ENCODE results near the gene MED13L.

MED13L gene

DNA sequence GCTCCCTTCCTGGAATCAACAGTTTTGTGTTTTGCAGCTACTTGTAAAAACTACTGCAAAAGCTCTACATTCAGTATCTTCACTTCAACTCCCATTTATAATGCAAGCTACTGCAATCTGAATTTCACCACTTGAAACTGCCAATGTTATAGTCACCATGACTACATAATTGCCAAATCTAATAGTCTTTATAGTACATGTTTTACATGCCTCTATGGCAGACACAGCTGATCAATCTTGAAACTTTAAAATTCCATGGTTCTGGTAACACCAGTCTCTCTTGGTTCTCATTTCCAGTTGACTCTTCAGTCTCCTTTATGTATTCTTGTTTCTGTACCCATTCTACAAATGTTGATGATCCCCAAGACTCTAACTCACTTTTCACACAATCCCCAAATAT, 185.9 kb downstream of the MED13L start:
- no peak overlapping the region for H3K4me2 ChIP-seq (ENCODE audit: insufficient read depth, low read length)
- H3K9me3 ChIP-seq (ENCODE audit: insufficient read depth, low read length, severe bottlenecking), result no peaks in the 10 kb centered on the region
- H3K36me3 ChIP-seq (ENCODE audit: insufficient read depth, low read length), result peaks cover 23% of the 10 kb centered on the region
- H3K4me3 ChIP-seq (ENCODE audit: low read depth in 1 of 2, low read length in 2 of 2), result no peak overlapping the region
- TF ChIP-seq, protein P1, sequence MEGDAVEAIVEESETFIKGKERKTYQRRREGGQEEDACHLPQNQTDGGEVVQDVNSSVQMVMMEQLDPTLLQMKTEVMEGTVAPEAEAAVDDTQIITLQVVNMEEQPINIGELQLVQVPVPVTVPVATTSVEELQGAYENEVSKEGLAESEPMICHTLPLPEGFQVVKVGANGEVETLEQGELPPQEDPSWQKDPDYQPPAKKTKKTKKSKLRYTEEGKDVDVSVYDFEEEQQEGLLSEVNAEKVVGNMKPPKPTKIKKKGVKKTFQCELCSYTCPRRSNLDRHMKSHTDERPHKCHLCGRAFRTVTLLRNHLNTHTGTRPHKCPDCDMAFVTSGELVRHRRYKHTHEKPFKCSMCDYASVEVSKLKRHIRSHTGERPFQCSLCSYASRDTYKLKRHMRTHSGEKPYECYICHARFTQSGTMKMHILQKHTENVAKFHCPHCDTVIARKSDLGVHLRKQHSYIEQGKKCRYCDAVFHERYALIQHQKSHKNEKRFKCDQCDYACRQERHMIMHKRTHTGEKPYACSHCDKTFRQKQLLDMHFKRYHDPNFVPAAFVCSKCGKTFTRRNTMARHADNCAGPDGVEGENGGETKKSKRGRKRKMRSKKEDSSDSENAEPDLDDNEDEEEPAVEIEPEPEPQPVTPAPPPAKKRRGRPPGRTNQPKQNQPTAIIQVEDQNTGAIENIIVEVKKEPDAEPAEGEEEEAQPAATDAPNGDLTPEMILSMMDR (IDR thresholded peaks at IDR 0.05; ENCODE audit: borderline replicate concordance, extremely low read depth, low read length, poor library complexity, severe bottlenecking), result no peak
- TF ChIP-seq EZH2 (IDR thresholded peaks at IDR 0.05; ENCODE audit: borderline replicate concordance, low read depth, low read length, severe bottlenecking), result no peak
- no peaks in the 10 kb centered on the region for H3K27me3 ChIP-seq (ENCODE audit: insufficient read depth, low read length, poor library complexity)
- H3K79me2 ChIP-seq (ENCODE audit: insufficient read depth, low read length), result peaks cover 74% of the 10 kb centered on the region
- DNase-seq (no peak), ATAC-seq (ENCODE audit: insufficient read depth, low read depth) (no peak)
- H3K4me1 ChIP-seq (ENCODE audit: insufficient read depth, low read length), result peaks cover 6% of the 10 kb centered on the region; the same call in 1 of the 2 replicates
- no peak overlapping the region for H3K9ac ChIP-seq (ENCODE audit: low read depth, low read length)
- no peak overlapping the region for H3K27ac ChIP-seq (ENCODE audit: low read length)
- H4K20me1 ChIP-seq (ENCODE audit: insufficient read depth, low read length), result peaks cover 20% of the 10 kb centered on the region
- H2AFZ ChIP-seq (ENCODE audit: low read depth, low read length), result no peak overlapping the region

DNA sequence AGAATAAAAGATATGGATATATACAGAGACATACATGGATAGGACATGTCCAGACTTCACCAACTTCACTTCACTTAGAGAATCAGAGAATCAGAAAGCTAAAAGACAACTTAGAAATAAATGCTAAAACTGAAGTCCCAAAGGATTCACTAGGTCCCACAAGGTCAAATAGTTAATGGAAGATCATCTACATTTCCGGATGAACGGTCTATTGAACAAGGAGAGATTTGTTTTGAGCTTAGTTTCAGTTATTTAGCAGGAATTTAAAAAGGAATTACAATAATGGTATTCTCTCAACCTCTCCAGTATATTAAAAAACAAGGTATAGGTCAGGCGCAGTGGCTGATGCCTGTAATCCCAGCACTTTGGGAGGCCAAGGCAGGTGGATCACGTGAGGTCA, 187.0 kb downstream of the MED13L start:
- no peak overlapping the region for H3K9ac ChIP-seq (ENCODE audit: low read depth, low read length)
- no peak overlapping the region for H3K4me3 ChIP-seq (ENCODE audit: low read depth in 1 of 2, low read length in 2 of 2)
- peaks cover 6% of the 10 kb centered on the region; the same call in 1 of the 2 replicates for H3K4me1 ChIP-seq (ENCODE audit: insufficient read depth, low read length)
- ATAC-seq (ENCODE audit: insufficient read depth, low read depth) (no peak), DNase-seq (no peak)
- peaks cover 15% of the 10 kb centered on the region for H3K36me3 ChIP-seq (ENCODE audit: insufficient read depth, low read length)
- no peaks in the 10 kb centered on the region for H3K27me3 ChIP-seq (ENCODE audit: insufficient read depth, low read length, poor library complexity)
- H3K9me3 ChIP-seq (ENCODE audit: insufficient read depth, low read length, severe bottlenecking), result no peaks in the 10 kb centered on the region
- no peak overlapping the region for H2AFZ ChIP-seq (ENCODE audit: low read depth, low read length)
- H4K20me1 ChIP-seq (ENCODE audit: insufficient read depth, low read length), result peaks cover 26% of the 10 kb centered on the region
- H3K79me2 ChIP-seq (ENCODE audit: insufficient read depth, low read length), result peaks cover 76% of the 10 kb centered on the region
- no peak overlapping the region for H3K27ac ChIP-seq (ENCODE audit: low read length)
- TF ChIP-seq, protein P1 (IDR thresholded peaks at IDR 0.05; ENCODE audit: borderline replicate concordance, extremely low read depth, low read length, poor library complexity, severe bottlenecking), result no peak
- no peak for TF ChIP-seq EZH2 (IDR thresholded peaks at IDR 0.05; ENCODE audit: borderline replicate concordance, low read depth, low read length, severe bottlenecking)
- H3K4me2 ChIP-seq (ENCODE audit: insufficient read depth, low read length), result no peak overlapping the region

DNA sequence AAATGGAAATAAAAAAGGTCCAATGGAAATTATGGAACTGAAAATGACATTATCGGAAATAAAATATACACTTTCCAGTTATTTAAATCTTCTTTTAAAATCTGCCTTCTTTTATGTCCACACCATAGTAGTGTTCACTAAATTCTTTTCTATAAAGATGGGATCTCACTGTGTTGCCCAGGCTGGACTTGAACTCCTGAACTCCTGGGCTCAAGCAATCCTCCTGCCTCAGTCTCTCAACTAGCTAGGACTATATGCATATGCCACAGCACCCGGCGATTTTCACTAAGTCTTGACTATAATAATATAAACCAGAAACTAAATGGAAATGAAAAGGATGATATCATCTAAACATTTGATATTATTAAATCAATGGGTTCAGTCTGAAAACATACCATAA, 188.4 kb downstream of the MED13L start:
- no peak for ATAC-seq (ENCODE audit: insufficient read depth, low read depth)
- H3K79me2 ChIP-seq (ENCODE audit: insufficient read depth, low read length), result peaks cover 86% of the 10 kb centered on the region
- no peak overlapping the region for H3K27ac ChIP-seq (ENCODE audit: low read length)

More for the DNA sequence above, 188.4 kb downstream of the MED13L start:
- H3K9ac ChIP-seq (ENCODE audit: low read depth, low read length), result no peak overlapping the region
- no peak overlapping the region for H2AFZ ChIP-seq (ENCODE audit: low read depth, low read length)
- H3K27me3 ChIP-seq (ENCODE audit: insufficient read depth, low read length, poor library complexity), result no peaks in the 10 kb centered on the region
- peaks cover 29% of the 10 kb centered on the region for H4K20me1 ChIP-seq (ENCODE audit: insufficient read depth, low read length)
- no peak overlapping the region for H3K4me2 ChIP-seq (ENCODE audit: insufficient read depth, low read length)
- H3K36me3 ChIP-seq (ENCODE audit: insufficient read depth, low read length), result peaks cover 13% of the 10 kb centered on the region; the same call in 1 of the 2 replicates
- TF ChIP-seq EZH2 (IDR thresholded peaks at IDR 0.05; ENCODE audit: borderline replicate concordance, low read depth, low read length, severe bottlenecking), result no peak
- TF ChIP-seq, protein P1 (IDR thresholded peaks at IDR 0.05; ENCODE audit: borderline replicate concordance, extremely low read depth, low read length, poor library complexity, severe bottlenecking), result no peak
- H3K4me1 ChIP-seq (ENCODE audit: insufficient read depth, low read length), result peaks cover 6% of the 10 kb centered on the region; the same call in 1 of the 2 replicates
- H3K4me3 ChIP-seq (ENCODE audit: low read depth in 1 of 2, low read length in 2 of 2), result no peak overlapping the region
- no peak for DNase-seq
- H3K9me3 ChIP-seq (ENCODE audit: insufficient read depth, low read length, severe bottlenecking), result no peaks in the 10 kb centered on the region

All from DND-41 (cell line).